ENCODE results near the gene HDAC10. TPM values are rescaled to one million over a fixed set of nuclear protein-coding genes. Genes with fewer than 3 reads are reported as not detected.

The HDAC10 gene
- total RNA-seq, 4 donors from 2014 or later, result 31.4 to 42.7 (median 32.5) TPM

- Histone ChIP-seq H3K4me3 (replicated peaks in 1 of 3) (peak overlapping the region in 1 of 3 donors; percentile 35), H3K27me3 (no peaks in the 10 kb centered on the region), H3K9me3 (no peaks in the 10 kb centered on the region), H3K27ac (peak overlapping the region in 1 of 3 donors; percentile 33), H3K36me3 (no peaks in the 10 kb centered on the region), H3K4me1 (peaks cover 41 to 51% of the 10 kb centered on the region in 2 donors)
- no peak for DNase-seq
- no peak for TF ChIP-seq CTCF (IDR thresholded peaks at IDR 0.05)
- no peak for TF ChIP-seq POLR2A (IDR thresholded peaks at IDR 0.05)
- 0% methylated on average over 4 of the region's 18 CpGs; no CpG with 5 or more reads in 1 of the 2 donors for WGBS, 2 donors
- intact Hi-C loops (cut with DNase I), result no loop called here
Measured at GRCh38 chr22:50269573-50269969, 18.5 kb upstream of the HDAC10 start.

GRCh38 chr22:50268655-50269113, 17.6 kb upstream of the HDAC10 start:
- Histone ChIP-seq H3K36me3 (no peaks in the 10 kb centered on the region), H3K27ac (no peak overlapping the region), H3K9me3 (no peaks in the 10 kb centered on the region), H3K4me1 (peaks cover 41 to 51% of the 10 kb centered on the region in 2 donors), H3K4me3 (replicated peaks in 1 of 3) (no peak overlapping the region), H3K27me3 (no peaks in the 10 kb centered on the region)
- DNase-seq, result peak; percentile 83 to 88
- TF ChIP-seq POLR2A (IDR thresholded peaks at IDR 0.05) (no peak), CTCF (IDR thresholded peaks at IDR 0.05) (no peak)
- intact Hi-C loops (cut with DNase I), result no loop called here
- 22 to 26% methylated on average over 7 of the region's 9 CpGs for WGBS, 2 donors

- TF ChIP-seq POLR2A (IDR thresholded peaks at IDR 0.05), result no peak
- peak in 3 of 6 experiments; percentile 14 to 37 (median 28) for TF ChIP-seq CTCF (IDR thresholded peaks at IDR 0.05)
- Histone ChIP-seq H3K27ac (no peak overlapping the region), H3K9me3 (no peaks in the 10 kb centered on the region), H3K4me3 (replicated peaks in 1 of 3) (peak overlapping the region in 1 of 3 donors; percentile 18), H3K4me1 (peaks cover 41 to 51% of the 10 kb centered on the region in 2 donors), H3K27me3 (no peaks in the 10 kb centered on the region), H3K36me3 (no peaks in the 10 kb centered on the region)
- intact Hi-C loops (cut with DNase I), result no loop called here
- WGBS, 2 donors, result 20 to 50% methylated on average over 8 to 30 of the region's 75 CpGs
- DNase-seq, result peak; percentile 78 to 81
Measured at GRCh38 chr22:50267591-50268390, 16.7 kb upstream of the HDAC10 start.

GRCh38 chr22:50266994-50267393, 15.9 kb upstream of the HDAC10 start:
- H3K4me3 ChIP-seq (replicated peaks in 1 of 3), result peak overlapping the region in 1 of 3 donors; percentile 18
- TF ChIP-seq CTCF (IDR thresholded peaks at IDR 0.05) (no peak), POLR2A (IDR thresholded peaks at IDR 0.05) (no peak)
- H3K9me3 ChIP-seq, result no peaks in the 10 kb centered on the region
- no peak overlapping the region for H3K27ac ChIP-seq
- intact Hi-C loops (cut with DNase I), result no loop called here
- peaks cover 4% of the 10 kb centered on the region for H3K27me3 ChIP-seq
- WGBS, 2 donors, result 80 to 88% methylated on average over 10 to 12 of the region's 37 CpGs
- H3K36me3 ChIP-seq, result no peaks in the 10 kb centered on the region
- no peak for DNase-seq
- peaks cover 40 to 51% of the 10 kb centered on the region in 2 donors for H3K4me1 ChIP-seq

Measured in thyroid gland (tissue), 4 donors.